SK-N-MC (cell line): Measurements from ENCODE around the gene SIK2.

Experiments
- FOXP2 ChIP-seq: optimal IDR thresholded peaks from 2 replicates; pipeline ENCODE3; 2011; ENCODE audit warnings: mild to moderate bottlenecking, moderate library complexity; ENCODE audit not compliant: insufficient read depth; ENCODE audit errors: extremely low read length, control extremely low read depth
- POLR2AphosphoS5 ChIP-seq: IDR thresholded peaks from 2 replicates; pipeline ENCODE4 v1.6.1; 2012; ENCODE audit warnings: mild to moderate bottlenecking, low read depth, low read length, borderline replicate concordance

- TF ChIP-seq POLR2AphosphoS5 (no peak), FOXP2 (no peak)
Observed at GRCh38 chr11:111761036-111761435, 158.8 kb downstream of the SIK2 start.
